Esophagus muscularis mucosa (tissue), 3 donors: Measurements from ENCODE around the gene TMEM235.

Experiments used
- CTCF ChIP-seq, 3 experiments: fragments of 200-600 bp in 2 of 3; fragments of 450-650 bp in 1 of 3; sonication (generic) in 2 of 3; IDR thresholded peaks; one replicate each; pipeline ENCODE4 v1.5.1; 2017 to 2019; ENCODE audit warnings: antibody characterized with exemption in 3 of 3, mild to moderate bottlenecking in 2 of 3, moderate library complexity in 1 of 3
- POLR2AphosphoS5 ChIP-seq, 2 donors: sonication (generic); formaldehyde crosslinking; IDR thresholded peaks; one replicate each; pipeline ENCODE4 v1.6.1; 2017; ENCODE audit warnings: antibody characterized with exemption in 2 of 2

GRCh38 chr17:78267253-78268073 lies 36.0 kb downstream of the TMEM235 start:
- no peak for TF ChIP-seq CTCF (IDR thresholded peaks at IDR 0.05)
- TF ChIP-seq POLR2AphosphoS5 (IDR thresholded peaks at IDR 0.05), result no peak
